GM19455 (cell line): ENCODE data around the gene RAMAC.
"Not testable (repeated sequence)": the region's sequence is repeated elsewhere in the genome, so short reads cannot be mapped to it uniquely, and the experiment has no call there.

Experiments
- ATAC-seq: cut with Tn5 transposase; IDR thresholded peaks from one replicate; pipeline ENCODE4 v1.9.1; 2021; ENCODE audit not compliant: unreplicated experiment

Gene RAMAC

DNA sequence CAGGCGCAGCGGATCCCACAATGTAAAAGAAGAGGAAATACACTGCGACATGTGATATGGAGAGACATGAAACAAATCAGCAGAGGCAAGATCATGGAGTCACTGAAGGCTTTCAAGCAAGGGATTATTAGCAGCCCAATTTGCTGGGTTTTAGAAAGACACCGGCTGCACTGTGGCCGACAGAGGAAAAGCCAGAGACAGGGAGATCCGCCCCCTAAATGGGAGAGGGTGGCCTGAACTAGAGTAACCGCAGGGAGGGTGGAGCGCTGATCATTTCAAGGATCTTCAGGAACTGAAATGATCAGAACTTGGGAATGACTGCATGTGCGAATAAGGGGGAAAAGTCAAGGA, 26.0 kb downstream of the RAMAC start:
- ATAC-seq: no peak

DNA sequence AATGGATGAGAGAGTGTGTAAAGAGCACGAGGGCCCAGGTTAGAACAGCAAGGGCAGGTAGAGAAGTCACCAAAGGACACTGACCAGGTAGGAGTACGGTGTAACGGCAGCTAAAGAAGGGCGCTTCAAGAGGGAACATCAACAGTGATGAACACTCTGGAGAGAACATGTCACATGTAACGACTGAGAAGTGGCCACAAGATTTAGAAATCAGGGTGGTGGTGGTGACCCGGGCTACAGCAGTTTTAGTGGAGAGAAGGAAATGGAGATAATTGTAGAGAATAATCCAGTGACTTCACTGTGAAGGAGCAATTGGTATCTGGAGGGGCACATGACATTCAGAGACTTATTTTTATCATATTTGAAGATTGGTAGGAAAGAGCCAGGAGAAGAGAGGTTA, 26.6 kb downstream of the RAMAC start:
- no peak for ATAC-seq

DNA sequence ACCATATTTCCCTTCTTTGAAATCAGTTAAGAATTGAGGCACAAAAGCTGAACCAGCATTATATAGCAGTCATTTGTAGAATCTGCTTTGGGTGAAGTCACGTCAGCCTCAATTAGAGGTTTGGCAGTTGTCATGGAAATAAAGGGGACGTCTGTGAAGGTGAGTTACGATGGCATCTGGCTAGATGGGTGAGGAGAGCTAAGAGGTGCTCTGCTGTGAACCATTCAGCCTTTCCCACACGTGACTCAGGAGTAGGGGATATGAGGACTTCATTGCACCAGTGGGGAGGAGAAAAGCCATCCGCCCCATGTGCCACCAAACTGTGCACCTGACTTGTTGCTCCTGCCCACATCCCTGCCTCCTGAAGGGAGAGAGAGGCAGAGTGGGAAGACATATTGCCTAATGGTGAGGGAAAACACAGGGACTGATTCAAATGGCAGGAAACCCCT, 28.2 kb downstream of the RAMAC start:
- ATAC-seq: no peak

DNA sequence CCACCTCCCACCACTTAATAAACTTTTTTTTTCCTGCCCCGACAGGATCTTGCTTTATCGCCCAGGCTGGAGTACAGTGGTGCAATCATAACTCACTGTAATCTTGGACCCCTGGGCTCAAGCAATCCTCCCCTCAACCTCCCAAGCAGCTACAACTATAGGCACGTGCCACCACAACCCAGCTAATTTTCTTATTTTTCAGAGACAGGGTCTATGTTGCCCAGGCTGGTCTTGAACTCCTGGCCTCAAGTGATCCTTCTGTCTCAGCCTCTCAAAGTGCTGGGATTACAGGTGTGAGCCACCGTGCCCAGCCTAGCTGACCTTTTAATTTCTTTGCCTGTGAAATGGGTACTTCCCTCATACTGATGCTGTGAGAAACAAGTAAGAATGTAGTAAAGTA, 29.4 kb downstream of the RAMAC start:
- no peak for ATAC-seq

DNA sequence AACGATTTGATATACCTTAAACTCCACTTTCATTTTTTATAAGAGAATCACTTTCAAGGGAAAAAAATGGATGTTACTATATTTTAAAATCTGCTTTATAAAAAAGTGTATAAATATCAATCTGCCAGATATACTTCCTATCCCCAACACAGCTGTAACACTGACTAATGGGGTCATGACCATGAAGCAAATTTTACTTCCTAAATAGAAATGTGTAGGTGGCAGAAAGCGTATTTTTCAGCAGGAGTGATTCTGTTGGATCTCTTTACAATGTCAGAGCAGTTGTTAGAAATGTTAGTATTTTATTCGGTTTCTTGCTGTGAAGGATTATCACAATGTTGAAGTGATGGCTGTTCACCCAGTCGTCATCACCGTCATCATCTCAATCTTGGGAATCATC, 30.9 kb downstream of the RAMAC start:
- ATAC-seq: no peak

DNA sequence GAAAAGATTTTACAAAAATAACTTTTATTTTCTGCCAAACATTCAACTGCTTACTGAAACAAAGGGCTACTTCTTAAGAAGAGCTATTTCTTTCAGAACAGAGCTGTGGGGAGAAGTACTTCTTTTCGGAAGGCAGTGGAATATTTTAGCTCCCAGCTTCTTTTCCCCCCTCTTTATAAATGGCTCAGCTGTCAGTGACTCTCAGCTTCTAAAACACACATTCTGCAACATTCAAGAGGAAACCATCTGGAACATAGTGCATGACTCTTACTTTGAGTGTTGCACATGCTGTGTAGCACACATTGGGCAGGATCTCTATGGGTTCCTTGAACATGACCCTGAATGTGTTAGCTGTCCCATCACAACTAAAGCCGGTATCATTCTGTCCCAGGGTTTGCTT, 32.4 kb downstream of the RAMAC start:
- ATAC-seq: no peak

DNA sequence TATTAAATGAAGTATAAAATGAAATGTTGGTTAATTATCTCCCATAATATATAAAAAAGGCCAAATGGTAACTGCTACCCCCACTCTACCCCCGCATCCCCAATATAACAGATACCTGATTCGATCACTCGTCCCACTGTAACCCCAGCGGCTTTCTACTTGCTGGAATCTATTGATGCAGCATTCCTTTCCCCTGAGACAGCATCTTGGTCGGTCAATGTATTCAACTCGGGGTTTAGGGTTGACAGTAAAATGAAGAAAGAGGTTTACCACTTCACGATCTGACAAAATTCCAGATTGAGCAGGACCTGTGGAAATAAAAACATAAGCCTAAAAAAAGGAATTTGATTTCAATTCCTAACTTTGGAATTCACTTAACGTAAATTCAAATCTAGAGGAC, 44.0 kb downstream of the RAMAC start:
- no peak for ATAC-seq

DNA sequence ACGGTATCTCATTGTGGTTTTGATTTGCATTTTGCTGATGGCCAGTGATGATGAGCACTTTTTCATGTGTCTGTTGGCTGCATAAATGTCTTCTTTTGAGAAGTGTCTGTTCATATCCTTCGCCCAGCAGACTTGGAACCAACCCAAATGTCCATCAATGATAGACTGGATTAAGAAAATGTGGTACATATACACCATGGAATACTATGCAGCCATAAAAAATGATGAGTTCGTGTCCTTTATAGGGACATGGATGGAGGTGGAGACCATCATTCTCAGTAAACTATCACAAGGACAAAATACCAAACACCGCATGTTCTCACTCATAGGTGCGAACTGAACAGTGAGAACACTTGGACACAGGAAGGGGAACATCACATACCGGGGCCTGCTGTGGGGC, 45.2 kb downstream of the RAMAC start:
- not testable (repeated sequence) for ATAC-seq

DNA sequence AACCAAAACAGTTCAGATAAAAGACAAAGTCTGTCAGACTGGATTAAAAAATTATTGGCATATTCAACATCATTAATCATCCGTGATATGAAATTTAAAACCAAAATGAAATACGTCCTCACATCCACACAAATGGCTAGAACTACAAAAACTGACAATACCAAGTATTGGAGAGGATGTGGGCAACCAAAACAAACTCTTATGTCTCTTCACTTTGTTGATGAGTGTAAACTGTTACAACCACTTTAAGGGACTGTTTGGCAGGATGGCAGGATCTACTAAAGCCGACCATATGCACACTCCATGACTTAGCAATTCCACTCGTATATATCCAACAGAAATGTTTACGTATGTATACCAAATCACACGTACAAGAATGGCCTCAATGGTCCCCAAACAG, 50.2 kb downstream of the RAMAC start:
- no peak for ATAC-seq

DNA sequence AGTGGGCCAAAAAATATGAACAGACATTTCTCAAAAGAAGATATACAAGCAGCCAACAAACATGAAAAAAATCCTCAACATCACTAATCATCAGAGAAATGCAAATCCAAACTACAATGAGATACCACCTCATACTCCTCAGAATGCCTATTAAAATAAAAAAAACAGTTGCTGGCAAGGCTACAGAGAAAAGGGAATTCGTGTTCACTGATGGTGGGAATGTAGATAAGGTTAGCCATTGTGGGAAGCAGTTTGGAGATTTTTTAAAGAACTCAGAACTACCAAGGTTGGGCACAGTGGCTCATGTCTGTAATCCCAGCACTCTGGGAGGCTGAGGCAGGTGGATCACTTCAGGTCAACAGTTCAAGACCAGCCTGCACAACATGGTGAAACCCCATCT, 53.2 kb downstream of the RAMAC start:
- no peak for ATAC-seq
